K562 (cell line): ENCODE data around the gene PRKCQ. TPM values are rescaled to one million over a fixed set of nuclear protein-coding genes. Genes with fewer than 3 reads are reported as not detected.

Source experiments
- ATAC-seq: fragments of 200-7000 bp; cut with Tn5 transposase; 3 replicates; pipeline ENCODE4 v1.9.1; 2020; ENCODE audit warnings: moderate library complexity
- BruUV-seq: library from RNA; stranded (reverse); fragments of 400-500 nt; replicated peaks from 2 replicates; lab custom pipeline; 2021; lab: Mats Ljungman, UMichigan
- CTCF ChIA-PET: fragments of 300-600 bp; formaldehyde crosslinking; extraction: SDS; loops from one replicate; lab custom pipeline; 2021; ENCODE audit warnings: low intra/inter-chr PET ratio; lab: Yijun Ruan, JAX
- POLR2A ChIA-PET: fragments of 300-600, 350-650 bp; sonication (Branson Sonifier 250); formaldehyde crosslinking; extraction: SDS; loops from one replicate; lab custom pipeline; 2021; ENCODE audit warnings: antibody characterized with exemption, inconsistent platforms; lab: Yijun Ruan, JAX
- DNase-seq, 4 experiments: peaks; one replicate each; pipeline versions ENCODE4 v3.0.0 to v3.0.0-alpha.2; 2011 to 2018; ENCODE audit warnings: low spot score in 3 of 4, mixed read lengths in 3 of 4; ENCODE audit errors: extremely low read depth in 1 of 4
- FAIRE-seq: peaks from 2 replicates; lab custom pipeline; 2011; peaks lifted over from hg19 to GRCh38; lab: Jason Lieb, UNC
- H2AFZ ChIP-seq: 2 replicates; pipeline ENCODE4 v1.6.0; 2011; ENCODE audit warnings: low read depth, low read length, control low read depth, inconsistent platforms
- H3K27ac ChIP-seq: fragments of 200-600 bp; 3 replicates; pipeline ENCODE4 v1.8.0; 2011; ENCODE audit warnings: low read depth, mild to moderate bottlenecking, control low read depth, inconsistent platforms, low read length, moderate library complexity, mixed read lengths; ENCODE audit errors: extremely low read depth
- H3K27me3 ChIP-seq, 2 experiments: fragments of 300-600 bp in 1 of 2; 2 replicates in 1 of 2; 3 replicates in 1 of 2; pipeline versions ENCODE4 v1.6.0 to v1.8.0; 2011; ENCODE audit warnings: inconsistent platforms in 2 of 2, low read length in 2 of 2, mild to moderate bottlenecking in 1 of 2, mixed read lengths in 1 of 2, moderate library complexity in 1 of 2; ENCODE audit not compliant: control insufficient read depth in 2 of 2, insufficient read depth in 2 of 2
- H3K36me3 ChIP-seq: fragments of 300-600 bp; 3 replicates; pipeline ENCODE4 v1.8.0; 2011; ENCODE audit warnings: mild to moderate bottlenecking, low read length, inconsistent platforms; ENCODE audit not compliant: control insufficient read depth, insufficient read depth
- H3K4me1 ChIP-seq, 2 experiments: fragments of 200-600 bp in 1 of 2; replicated peaks in 1 of 2; 2 replicates in 1 of 2; 3 replicates in 1 of 2; pipeline versions ENCODE4 v1.5.1 to v1.8.0; 2011; ENCODE audit warnings: inconsistent platforms in 2 of 2, low read length in 2 of 2, mild to moderate bottlenecking in 1 of 2, mixed read lengths in 1 of 2, moderate library complexity in 1 of 2; ENCODE audit not compliant: control insufficient read depth in 2 of 2, insufficient read depth in 2 of 2
- H3K4me2 ChIP-seq: 2 replicates; pipeline ENCODE4 v1.6.1; 2011; ENCODE audit warnings: low read length, control low read depth, inconsistent platforms, mixed read lengths; ENCODE audit not compliant: insufficient read depth
- H3K4me3 ChIP-seq: fragments of 200-600 bp; sonication (generic), shearing (Covaris generic); 2 replicates; pipeline ENCODE4 v1.5.1; 2016; ENCODE audit warnings: control low read depth, inconsistent platforms
- H3K79me2 ChIP-seq: fragments of 200-600 bp; 3 replicates; pipeline ENCODE4 v1.8.0; 2011; ENCODE audit warnings: low read length, inconsistent platforms; ENCODE audit not compliant: control insufficient read depth, insufficient read depth
- H3K9ac ChIP-seq, 2 experiments: 2 replicates each; pipeline versions ENCODE4 v1.6.0 to v1.6.1; 2011; ENCODE audit warnings: low read depth in 2 of 2, low read length in 2 of 2, control low read depth in 1 of 2, inconsistent platforms in 1 of 2, mild to moderate bottlenecking in 1 of 2, mixed read lengths in 1 of 2; ENCODE audit not compliant: insufficient read depth in 1 of 2
- H3K9me1 ChIP-seq: one replicate; pipeline ENCODE4 v1.6.0; 2011; ENCODE audit warnings: inconsistent platforms, mild to moderate bottlenecking, low read length, moderate library complexity; ENCODE audit not compliant: control insufficient read depth, insufficient read depth
- H3K9me3 ChIP-seq: replicated peaks from 2 replicates; pipeline ENCODE4 v1.5.1; 2011; ENCODE audit warnings: low read depth, low read length, inconsistent platforms; ENCODE audit not compliant: control insufficient read depth, insufficient read depth
- H4K20me1 ChIP-seq: replicated peaks from 2 replicates; pipeline ENCODE4 v1.6.1; 2011; ENCODE audit warnings: low read length, inconsistent platforms, mixed read lengths; ENCODE audit not compliant: control insufficient read depth, insufficient read depth
- ARID2 ChIP-seq: fragments of 450-650 bp; IDR thresholded peaks from 2 replicates; pipeline ENCODE4 v1.6.1; 2017; ENCODE audit warnings: antibody characterized with exemption, mild to moderate bottlenecking
- CBX1 ChIP-seq: sonication (generic); IDR thresholded peaks from 2 replicates; pipeline ENCODE4 v1.6.1; 2016; ENCODE audit warnings: antibody characterized with exemption, low read depth, mild to moderate bottlenecking
- CBX2 ChIP-seq: fragments of 200-600 bp; sonication (generic); IDR thresholded peaks from one replicate; pipeline ENCODE4 v1.6.1; 2012; ENCODE audit warnings: mild to moderate bottlenecking, low read length, inconsistent platforms; ENCODE audit not compliant: insufficient read depth, poor library complexity, severe bottlenecking
- DNMT1 ChIP-seq: fragments of 450-650 bp; IDR thresholded peaks from 2 replicates; pipeline ENCODE4 v1.6.1; 2016; ENCODE audit warnings: antibody characterized with exemption, mild to moderate bottlenecking
- ELF4 ChIP-seq: fragments of 450-650 bp; formaldehyde crosslinking; IDR thresholded peaks from 2 replicates; pipeline ENCODE4 v1.4.0; 2022; ENCODE audit warnings: missing genetic modification characterization
- GATAD2B ChIP-seq: fragments of 450-650 bp; IDR thresholded peaks from 2 replicates; pipeline ENCODE4 v1.6.1; 2017; ENCODE audit warnings: mild to moderate bottlenecking, borderline replicate concordance
- GTF2A2 ChIP-seq: IDR thresholded peaks from 2 replicates; pipeline ENCODE4 v1.6.1; 2016; ENCODE audit warnings: mild to moderate bottlenecking, missing genetic modification characterization, missing compliant biosample characterization
- RBM39 ChIP-seq: fragments of 200-400 bp; formaldehyde crosslinking; optimal IDR thresholded peaks from 2 replicates; pipeline ENCODE3; 2018; ENCODE audit warnings: low read depth, low read length
- U2AF1 ChIP-seq: fragments of 200-400 bp; formaldehyde crosslinking; optimal IDR thresholded peaks from 2 replicates; pipeline ENCODE3; 2017; ENCODE audit warnings: mild to moderate bottlenecking, low read depth, low read length, moderate library complexity
- U2AF2 ChIP-seq: fragments of 200-400 bp; formaldehyde crosslinking; optimal IDR thresholded peaks from 2 replicates; pipeline ENCODE3; 2017; ENCODE audit warnings: low read depth, mild to moderate bottlenecking, low read length
- ZNF347 ChIP-seq: fragments of 450-650 bp; formaldehyde crosslinking; IDR thresholded peaks from 2 replicates; pipeline ENCODE4 v1.4.0; 2020; ENCODE audit warnings: low read depth, mild to moderate bottlenecking, moderate library complexity
- WGBS: fragments of 100-300 bp; shearing (Covaris generic); methylation state at CpG from one replicate; pipeline ENCODE4 v1.1.6; 2016; ENCODE audit warnings: low coverage, mixed read lengths; ENCODE audit not compliant: insufficient coverage; ENCODE audit errors: missing lambda C conversion rate; 5-methylcytosine and 5-hydroxymethylcytosine counted together
- in situ Hi-C: fragments of 300-500 bp; cut with MboI; formaldehyde crosslinking; loops from 4 replicates; pipeline ENCODE4 v1.15.0; 2018; ENCODE audit warnings: inconsistent platforms, mixed read lengths
- intact Hi-C: fragments of 100-400 bp; cut with micrococcal nuclease; formaldehyde crosslinking; loops from 2 replicates; pipeline ENCODE4 v1.14.2; 2022
- polyA plus RNA-seq, 8 experiments: library from polyadenylated mRNA; depleted of rRNA in 4 of 8; stranded (reverse) in 5 of 8; unstranded in 3 of 8; fragments of >200 nt; fragmentation: Nextera tagmentation in 2 of 8; fragmentation: Illumina TruSeq in 1 of 8; extraction: Ambion mirVana in 2 of 8; extraction: Trizol in 1 of 8; gene quantifications; 2 replicates each; pipeline versions ENCODE4 v1.2.1 to v1.2.3, GENCODE V29; 2011 to 2014; ENCODE audit warnings: inconsistent platforms in 1 of 8, missing spikeins in 1 of 8
- total RNA-seq, 7 experiments: library from RNA; depleted of rRNA in 6 of 7; stranded (reverse); fragments of >200 nt in 6 of 7; fragmentation: Illumina TruSeq in 2 of 7; extraction: Trizol in 2 of 7; gene quantifications; 2 replicates each; pipeline versions ENCODE4 v1.2.1 to v1.2.3, GENCODE V29; 2011 to 2021; ENCODE audit warnings: low replicate concordance in 1 of 7
- TF ChIP-seq, protein P1 (sequence below): fragments of 450-650 bp; IDR thresholded peaks from 2 replicates; pipeline ENCODE4 v1.6.1; 2018; ENCODE audit warnings: mild to moderate bottlenecking, low read depth; ENCODE audit not compliant: partially characterized antibody
- TF ChIP-seq, protein P2 (sequence below): fragments of 250-450 bp; sonication (Bioruptor Pico); IDR thresholded peaks from 2 replicates; pipeline ENCODE4 v1.4.0; 2020

The PRKCQ gene
- total and polyA plus RNA-seq, 9 of the 15 experiments (the other 6 are each of a cell fraction or from before 2014, with no cell fraction given) = 4.4 to 23.3 (median 14.6) TPM

DNA sequence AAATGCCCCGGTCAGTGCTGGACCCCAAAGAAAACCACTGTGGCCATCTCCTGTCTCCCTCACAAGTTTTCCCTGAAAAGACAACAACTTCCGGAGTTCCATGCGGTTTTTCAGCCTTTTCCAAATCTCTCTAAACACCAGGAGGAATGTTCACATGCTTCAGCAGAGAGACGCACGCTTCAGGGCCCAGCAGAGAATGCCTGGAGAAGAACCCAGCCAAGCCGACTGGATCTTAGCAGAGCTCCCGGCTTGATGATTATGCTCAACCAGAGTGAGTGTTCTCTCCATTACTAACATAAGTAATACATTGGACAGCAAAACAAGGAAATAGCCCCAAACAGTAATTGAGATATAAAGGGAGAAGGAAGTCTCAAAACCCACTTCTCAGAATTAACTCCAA, 17.9 kb downstream of the PRKCQ start:
- WGBS = 60% methylated on average over 6 of the region's 7 CpGs
- no peak overlapping the region for H3K9ac ChIP-seq
- no peaks in the 10 kb centered on the region for H3K9me1 ChIP-seq
- TF ChIP-seq CBX2 = no peak
- TF ChIP-seq ARID2 = no peak
- H3K4me3 ChIP-seq = no peak overlapping the region
- H3K36me3 ChIP-seq = no peaks in the 10 kb centered on the region
- no peaks in the 10 kb centered on the region for H3K27me3 ChIP-seq
- POLR2A ChIA-PET = interaction anchor here (1.5 kb wide), 1 partner anchor 10 kb away, joined by 6 read pairs; no protein-coding TSS in a partner anchor
- intact Hi-C loops (no loop called here), in situ Hi-C loops (no loop called here)
- no peaks in the 10 kb centered on the region; the same call in 1 of the 2 replicates for H4K20me1 ChIP-seq
- H3K79me2 ChIP-seq = no peaks in the 10 kb centered on the region; the same call in 2 of the 3 replicates
- DNase-seq (no peak), ATAC-seq (no peak), FAIRE-seq (peak; percentile 40)
- H3K27ac ChIP-seq = no peak overlapping the region
- no peak overlapping the region for H2AFZ ChIP-seq
- H3K4me1 ChIP-seq = no peaks in the 10 kb centered on the region
- CTCF ChIA-PET = no interaction called here
- no peaks in the 10 kb centered on the region for H3K9me3 ChIP-seq
- H3K4me2 ChIP-seq = no peak overlapping the region
- BruUV-seq = no TSS peak

DNA sequence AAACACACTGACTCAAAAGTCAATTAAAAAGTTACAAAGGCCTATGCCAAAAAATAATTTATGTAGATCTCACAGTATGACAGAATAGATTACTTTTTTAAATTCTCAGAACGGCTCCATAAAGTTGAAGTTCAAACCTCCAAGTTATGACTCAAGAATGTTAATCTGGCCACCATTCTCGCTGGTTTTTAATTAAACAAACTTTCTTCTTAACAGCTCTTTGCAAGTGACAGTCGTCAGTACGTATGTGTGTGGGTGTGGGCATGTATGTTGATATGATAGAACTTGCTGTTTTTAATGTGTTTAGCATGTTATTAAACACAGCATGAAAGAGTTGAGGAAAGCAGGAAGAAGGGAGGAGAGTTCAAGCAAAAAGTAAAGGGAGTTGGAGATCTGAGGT, 18.5 kb downstream of the PRKCQ start:
- 37% methylated on average over 4 of the region's 4 CpGs for WGBS
- no peaks in the 10 kb centered on the region for H3K4me1 ChIP-seq
- POLR2A ChIA-PET = interaction anchor here (1.5 kb wide), 1 partner anchor 11 kb away, joined by 6 read pairs; no protein-coding TSS in a partner anchor

More for the DNA sequence above, 18.5 kb downstream of the PRKCQ start:
- no peaks in the 10 kb centered on the region for H3K9me3 ChIP-seq
- TF ChIP-seq U2AF2 = no peak
- TF ChIP-seq DNMT1 = no peak
- TF ChIP-seq GATAD2B = no peak
- TF ChIP-seq RBM39 = no peak
- no peak for TF ChIP-seq ELF4 (CRISPR knock-in tag)
- TF ChIP-seq, protein P1, sequence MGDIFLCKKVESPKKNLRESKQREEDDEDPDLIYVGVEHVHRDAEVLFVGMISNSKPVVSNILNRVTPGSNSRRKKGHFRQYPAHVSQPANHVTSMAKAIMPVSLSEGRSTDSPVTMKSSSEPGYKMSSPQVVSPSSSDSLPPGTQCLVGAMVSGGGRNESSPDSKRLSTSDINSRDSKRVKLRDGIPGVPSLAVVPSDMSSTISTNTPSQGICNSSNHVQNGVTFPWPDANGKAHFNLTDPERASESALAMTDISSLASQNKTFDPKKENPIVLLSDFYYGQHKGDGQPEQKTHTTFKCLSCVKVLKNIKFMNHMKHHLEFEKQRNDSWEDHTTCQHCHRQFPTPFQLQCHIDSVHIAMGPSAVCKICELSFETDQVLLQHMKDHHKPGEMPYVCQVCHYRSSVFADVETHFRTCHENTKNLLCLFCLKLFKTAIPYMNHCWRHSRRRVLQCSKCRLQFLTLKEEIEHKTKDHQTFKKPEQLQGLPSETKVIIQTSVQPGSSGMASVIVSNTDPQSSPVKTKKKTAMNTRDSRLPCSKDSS = no peak
- TF ChIP-seq GTF2A2 = no peak
- TF ChIP-seq CBX1 = no peak
- TF ChIP-seq U2AF1 = no peak
- no peak for TF ChIP-seq ZNF347 (CRISPR knock-in tag)
- TF ChIP-seq, protein P2, sequence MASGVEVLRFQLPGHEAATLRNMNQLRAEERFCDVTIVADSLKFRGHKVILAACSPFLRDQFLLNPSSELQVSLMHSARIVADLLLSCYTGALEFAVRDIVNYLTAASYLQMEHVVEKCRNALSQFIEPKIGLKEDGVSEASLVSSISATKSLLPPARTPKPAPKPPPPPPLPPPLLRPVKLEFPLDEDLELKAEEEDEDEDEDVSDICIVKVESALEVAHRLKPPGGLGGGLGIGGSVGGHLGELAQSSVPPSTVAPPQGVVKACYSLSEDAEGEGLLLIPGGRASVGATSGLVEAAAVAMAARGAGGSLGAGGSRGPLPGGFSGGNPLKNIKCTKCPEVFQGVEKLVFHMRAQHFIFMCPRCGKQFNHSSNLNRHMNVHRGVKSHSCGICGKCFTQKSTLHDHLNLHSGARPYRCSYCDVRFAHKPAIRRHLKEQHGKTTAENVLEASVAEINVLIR (CRISPR knock-in tag) = no peak
- TF ChIP-seq, all 486 proteins: peak for 0
- no peak overlapping the region for H3K4me3 ChIP-seq
- no peak for FAIRE-seq
- H3K79me2 ChIP-seq = no peaks in the 10 kb centered on the region; the same call in 2 of the 3 replicates
- no peaks in the 10 kb centered on the region for H3K9me1 ChIP-seq
- H2AFZ ChIP-seq = no peak overlapping the region
- intact Hi-C loops = no loop called here
- no peaks in the 10 kb centered on the region; the same call in 1 of the 2 replicates for H4K20me1 ChIP-seq
- H3K36me3 ChIP-seq = no peaks in the 10 kb centered on the region
- BruUV-seq = no TSS peak
- H3K27ac ChIP-seq = no peak overlapping the region
- no peak overlapping the region for H3K4me2 ChIP-seq
- CTCF ChIA-PET = no interaction called here
- H3K27me3 ChIP-seq = no peaks in the 10 kb centered on the region
- ATAC-seq = no peak
- H3K9ac ChIP-seq = no peak overlapping the region
- in situ Hi-C loops = no loop called here
- DNase-seq = no peak
